CD14-positive monocyte (primary cell): ENCODE measurements around the gene LTB4R. TPM values are rescaled to one million over a fixed set of nuclear protein-coding genes. Genes with fewer than 3 reads are reported as not detected.

ENCODE experiments used
- DNase-seq, 3 donors: peaks; one replicate each; pipeline ENCODE4 v3.0.0-alpha.2; 2011 to 2022
- H2AFZ ChIP-seq: 2 replicates; pipeline ENCODE4 v1.6.0; 2012; ENCODE audit warnings: mild to moderate bottlenecking, low read depth, low read length, inconsistent platforms; ENCODE audit not compliant: insufficient read depth, poor library complexity, severe bottlenecking
- H3K27ac ChIP-seq, 2 donors: 1 replicate in 1 of 2; 2 replicates in 1 of 2; pipeline ENCODE4 v1.5.1; 2012 to 2013; ENCODE audit warnings: low read length in 2 of 2, control low read depth in 1 of 2, inconsistent platforms in 1 of 2, low read depth in 1 of 2, mild to moderate bottlenecking in 1 of 2
- H3K27me3 ChIP-seq, 2 donors: one replicate each; pipeline versions ENCODE4 v1.6.0 to v1.6.1; 2011 to 2013; ENCODE audit warnings: low read length in 2 of 2; ENCODE audit not compliant: control insufficient read depth in 2 of 2, insufficient read depth in 2 of 2
- H3K36me3 ChIP-seq, 2 donors: replicated peaks in 1 of 2; 1 replicate in 1 of 2; 2 replicates in 1 of 2; pipeline versions ENCODE4 v1.5.1 to v1.6.1; 2012 to 2013; ENCODE audit warnings: low read length in 2 of 2, control low read depth in 1 of 2, inconsistent platforms in 1 of 2, mild to moderate bottlenecking in 1 of 2; ENCODE audit not compliant: insufficient read depth in 2 of 2, control insufficient read depth in 1 of 2
- H3K4me1 ChIP-seq, 2 donors: 1 replicate in 1 of 2; 2 replicates in 1 of 2; pipeline versions ENCODE4 v1.5.1 to v1.6.1; 2012 to 2013; ENCODE audit warnings: low read length in 2 of 2, control low read depth in 1 of 2, inconsistent platforms in 1 of 2, mild to moderate bottlenecking in 1 of 2, moderate library complexity in 1 of 2; ENCODE audit not compliant: insufficient read depth in 2 of 2, control insufficient read depth in 1 of 2
- H3K4me2 ChIP-seq: replicated peaks from 2 replicates; pipeline ENCODE3; 2012; ENCODE audit warnings: low read length, moderate library complexity, mild to moderate bottlenecking; ENCODE audit not compliant: poor library complexity, severe bottlenecking; ENCODE audit errors: extremely low read depth
- H3K4me3 ChIP-seq, 3 experiments: fragments of 200-600 bp in 1 of 3; sonication (generic) in 1 of 3; replicated peaks in 1 of 3; 1 replicate in 2 of 3; 2 replicates in 1 of 3; pipeline ENCODE4 v1.5.1; 2011 to 2013; ENCODE audit warnings: low read length in 3 of 3, mild to moderate bottlenecking in 3 of 3, control low read depth in 2 of 3, low read depth in 2 of 3, inconsistent platforms in 1 of 3, moderate library complexity in 1 of 3
- H3K79me2 ChIP-seq: 2 replicates; pipeline ENCODE4 v1.6.0; 2012; ENCODE audit warnings: mild to moderate bottlenecking, control low read depth, inconsistent platforms, low read length, moderate library complexity; ENCODE audit not compliant: insufficient read depth
- H3K9ac ChIP-seq: 2 replicates; pipeline ENCODE4 v1.6.0; 2017; ENCODE audit warnings: low read length, mild to moderate bottlenecking; ENCODE audit not compliant: insufficient read depth, poor library complexity, severe bottlenecking
- H3K9me3 ChIP-seq, 2 donors: replicated peaks in 1 of 2; 1 replicate in 1 of 2; 2 replicates in 1 of 2; pipeline versions ENCODE4 v1.5.1 to v1.6.1; 2012 to 2013; ENCODE audit warnings: low read length in 2 of 2, control low read depth in 1 of 2; ENCODE audit not compliant: control insufficient read depth in 1 of 2, insufficient read depth in 1 of 2
- H4K20me1 ChIP-seq: 2 replicates; pipeline ENCODE4 v1.6.0; 2012; ENCODE audit warnings: mild to moderate bottlenecking, low read length, control low read depth, moderate library complexity; ENCODE audit not compliant: insufficient read depth
- H3K27ac Mint-ChIP-seq, 7 donors: one replicate each; pipeline ENCODE4 v1.8.0; 2020; ENCODE audit warnings: mild to moderate bottlenecking in 7 of 7, mixed read lengths in 7 of 7, moderate library complexity in 6 of 7, inconsistent platforms in 2 of 7
- H3K27me3 Mint-ChIP-seq, 3 donors: one replicate each; pipeline ENCODE4 v1.8.0; 2021 to 2022; ENCODE audit warnings: low read depth in 3 of 3, mild to moderate bottlenecking in 3 of 3, mixed read lengths in 3 of 3, moderate library complexity in 3 of 3, inconsistent platforms in 1 of 3
- H3K36me3 Mint-ChIP-seq, 2 donors: one replicate each; pipeline ENCODE4 v1.8.0; 2020; ENCODE audit warnings: mixed read lengths in 2 of 2, inconsistent platforms in 1 of 2, mild to moderate bottlenecking in 1 of 2
- H3K4me1 Mint-ChIP-seq: one replicate; pipeline ENCODE4 v1.8.0; 2020; ENCODE audit warnings: mild to moderate bottlenecking, mixed read lengths
- H3K4me3 Mint-ChIP-seq, 2 donors: one replicate each; pipeline ENCODE4 v1.8.0; 2020; ENCODE audit warnings: mild to moderate bottlenecking in 2 of 2, mixed read lengths in 2 of 2, moderate library complexity in 1 of 2
- H3K9me3 Mint-ChIP-seq, 7 donors: one replicate each; pipeline ENCODE4 v1.8.0; 2020 to 2022; ENCODE audit warnings: mixed read lengths in 7 of 7, mild to moderate bottlenecking in 6 of 7, moderate library complexity in 6 of 7, inconsistent platforms in 2 of 7
- CTCF ChIP-seq: fragments of 200-600 bp; IDR thresholded peaks from one replicate; pipeline ENCODE4 v1.8.0; 2022; ENCODE audit warnings: antibody characterized with exemption, mild to moderate bottlenecking
- WGBS: methylation state at CpG from one replicate; pipeline ENCODE4 v1.1.5; 2013; ENCODE audit warnings: missing lambda C conversion rate; ENCODE audit not compliant: insufficient coverage; 5-methylcytosine and 5-hydroxymethylcytosine counted together
- intact Hi-C, 2 donors: fragments of 100-400 bp; cut with micrococcal nuclease; formaldehyde crosslinking; loops; one replicate each; pipeline versions ENCODE4 v1.15.0 to v1.15.1; 2023
- polyA plus RNA-seq, 3 donors: library from polyadenylated mRNA; depleted of rRNA in 1 of 3; unstranded in 2 of 3; stranded (reverse) in 1 of 3; fragments of 300-500 nt in 2 of 3; fragments of >200 nt in 1 of 3; fragmentation: Illumina TruSeq in 2 of 3; gene quantifications; 1 replicate in 2 of 3; 2 replicates in 1 of 3; pipeline ENCODE4 v1.2.3, GENCODE V29; 2012 to 2021

LTB4R gene
- polyA plus RNA-seq, 3 donors = 51.5 to 98.5 (median 87.3) TPM

- no peak overlapping the region for H3K9ac ChIP-seq
- Mint-ChIP-seq H3K27ac (peak overlapping the region; percentile 37 to 93 (median 83)), H3K4me3 (peak overlapping the region in 1 of 2 donors; percentile 23), H3K27me3 (peaks cover 0 to 4% (median 3%) of the 10 kb centered on the region in 3 donors), H3K36me3 (peaks cover 8 to 14% of the 10 kb centered on the region in 2 donors), H3K9me3 (peaks cover 0 to 5% (median 0%) of the 10 kb centered on the region in 7 donors), H3K4me1 (peaks cover 65% of the 10 kb centered on the region)
- DNase-seq = peak in 2 of 3 donors; percentile 43 to 52
- H4K20me1 ChIP-seq = no peaks in the 10 kb centered on the region
- no peak overlapping the region for H2AFZ ChIP-seq
- 96% methylated on average over 4 of the region's 7 CpGs for WGBS
- peak overlapping the region in 1 of 3 experiments; percentile 3 for H3K4me3 ChIP-seq
- H3K27me3 ChIP-seq = no peaks in the 10 kb centered on the region
- no peaks in the 10 kb centered on the region for H3K9me3 ChIP-seq
- no peak for TF ChIP-seq CTCF
- H3K4me1 ChIP-seq = peaks cover 62 to 63% of the 10 kb centered on the region in 2 donors
- no peak overlapping the region for H3K4me2 ChIP-seq
- peaks cover 42% of the 10 kb centered on the region for H3K79me2 ChIP-seq
- peak overlapping the region; percentile 38 to 98 for H3K27ac ChIP-seq
- H3K36me3 ChIP-seq = no peaks in the 10 kb centered on the region
- intact Hi-C loops = no loop called here
Observed at GRCh38 chr14:24281636-24282035, 29.7 kb upstream of the LTB4R start.

DNA sequence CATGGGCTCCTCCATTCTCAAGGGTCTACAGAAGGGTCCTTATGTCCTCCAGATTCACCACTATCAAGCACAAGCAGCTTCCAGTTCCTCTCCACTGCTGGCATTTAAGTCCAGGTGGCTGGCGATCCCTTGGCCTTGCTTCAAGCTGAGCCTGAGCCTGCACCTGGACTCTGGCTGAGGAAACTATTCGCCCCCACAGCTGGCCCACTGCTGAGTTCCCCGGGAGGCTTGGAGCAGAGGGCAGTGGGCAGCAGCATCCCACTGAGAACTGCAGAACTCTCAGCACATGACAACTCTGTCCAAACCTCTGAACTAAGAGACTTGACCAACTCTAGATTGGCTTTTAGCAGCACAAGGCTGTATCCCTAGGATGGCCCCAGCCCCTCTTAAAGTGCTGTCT lies 28.6 kb upstream of the LTB4R start:
- H3K9me3 ChIP-seq = no peaks in the 10 kb centered on the region
- H3K36me3 ChIP-seq = no peaks in the 10 kb centered on the region
- 100% methylated on average over 3 of the region's 3 CpGs for WGBS
- H3K79me2 ChIP-seq = peaks cover 37% of the 10 kb centered on the region
- H3K27me3 ChIP-seq = no peaks in the 10 kb centered on the region
- Mint-ChIP-seq H3K4me1 (peaks cover 58% of the 10 kb centered on the region), H3K27me3 (peaks cover 0 to 4% (median 3%) of the 10 kb centered on the region in 3 donors), H3K27ac (peak overlapping the region in 2 of 7 donors; percentile 32 to 37), H3K9me3 (peaks cover 0 to 3% (median 0%) of the 10 kb centered on the region in 7 donors), H3K4me3 (no peak overlapping the region), H3K36me3 (peaks cover 13 to 14% of the 10 kb centered on the region in 2 donors)
- H4K20me1 ChIP-seq = no peaks in the 10 kb centered on the region
- TF ChIP-seq CTCF = no peak
- peak overlapping the region in 1 of 2 donors; percentile 98 for H3K27ac ChIP-seq
- H3K4me1 ChIP-seq = peaks cover 51 to 52% of the 10 kb centered on the region in 2 donors
- H2AFZ ChIP-seq = no peak overlapping the region
- no peak overlapping the region for H3K4me2 ChIP-seq
- no peak overlapping the region for H3K4me3 ChIP-seq
- no peak for DNase-seq
- intact Hi-C loops = no loop called here
- no peak overlapping the region for H3K9ac ChIP-seq
